ENCODE results near the gene SMYD2.

SMYD2 gene

DNA sequence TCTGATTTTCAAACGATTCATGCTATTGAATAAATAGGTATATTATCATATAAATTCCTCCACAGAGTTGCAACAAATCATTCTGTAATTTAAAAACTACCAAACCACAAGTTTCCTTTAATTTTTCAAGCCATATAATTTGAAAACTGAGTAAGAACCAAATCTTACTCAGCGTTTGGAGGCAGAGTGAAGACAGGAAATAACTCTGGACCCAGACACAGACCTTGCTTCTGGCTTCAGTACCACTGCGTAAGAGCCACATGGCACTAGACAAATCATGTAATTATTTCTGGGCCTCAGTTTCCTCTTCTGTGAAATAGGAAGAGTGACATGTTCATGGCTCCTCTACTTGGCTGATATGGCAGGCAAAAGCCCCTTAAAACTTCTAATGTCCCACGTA lies 82.4 kb downstream of the SMYD2 start:
- no peak for DNase-seq

DNA sequence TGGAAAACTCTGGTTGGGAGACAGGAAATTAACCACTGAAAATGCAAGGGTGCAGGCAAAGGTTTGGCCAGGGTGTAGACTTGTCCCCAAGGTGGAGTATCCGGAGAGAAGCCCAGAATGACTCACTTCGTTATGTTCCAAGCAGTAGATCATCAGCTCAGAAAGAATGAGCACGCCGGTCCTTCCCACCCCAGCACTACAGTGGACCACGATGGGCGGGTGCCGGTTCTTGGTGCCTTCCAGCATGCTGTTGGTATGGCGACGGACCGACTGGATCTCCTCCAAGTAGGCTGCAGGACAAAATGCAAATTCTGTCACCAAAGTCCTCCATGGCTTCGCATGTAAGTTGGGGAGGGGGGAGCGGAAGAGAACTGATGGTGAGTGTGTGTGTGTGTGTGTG lies 83.4 kb downstream of the SMYD2 start:
- DNase-seq = no peak

DNA sequence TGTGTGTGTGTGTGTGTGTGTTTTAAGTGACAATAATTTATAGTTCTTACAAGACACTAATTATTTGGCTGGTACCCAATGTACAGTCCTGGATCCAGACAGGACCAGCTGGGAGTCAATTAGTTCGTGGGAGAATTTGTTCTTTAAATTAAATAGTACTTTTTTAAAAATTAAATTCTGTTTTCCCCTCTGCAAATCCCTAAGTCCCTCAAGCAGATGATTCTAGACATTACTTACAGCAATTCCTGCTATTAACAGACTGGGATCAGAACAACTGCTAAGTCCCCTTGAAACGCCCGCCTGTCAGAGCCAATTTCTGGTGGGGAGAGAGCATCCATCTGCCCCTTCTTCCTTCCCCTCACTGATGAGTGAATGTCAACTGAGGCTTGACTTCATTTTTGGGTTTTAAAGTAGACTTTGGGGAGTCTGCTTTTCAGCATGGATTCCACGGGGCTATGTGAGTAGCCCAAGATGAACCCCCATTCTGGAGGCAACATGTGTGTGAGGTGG lies 83.9 kb downstream of the SMYD2 start:
- DNase-seq = no peak

DNA sequence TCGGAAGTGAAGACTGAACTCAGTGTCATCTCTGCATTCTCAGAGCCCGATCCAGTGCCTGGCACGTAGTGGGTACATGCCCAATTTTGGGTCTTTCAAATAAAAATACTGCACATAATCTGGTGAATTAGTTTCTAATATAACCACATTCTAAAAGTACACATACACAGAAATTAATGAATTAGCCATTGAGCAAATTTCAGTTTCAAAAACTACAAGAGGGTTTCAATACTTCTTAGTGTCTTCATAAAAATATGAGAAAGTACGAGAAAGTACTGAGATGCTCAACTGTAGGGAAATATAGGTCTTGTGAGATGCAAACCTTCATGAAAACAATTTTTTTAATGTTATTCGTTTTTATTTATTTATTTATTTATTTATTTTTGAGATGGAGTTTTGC lies 86.9 kb downstream of the SMYD2 start:
- DNase-seq = no peak

DNA sequence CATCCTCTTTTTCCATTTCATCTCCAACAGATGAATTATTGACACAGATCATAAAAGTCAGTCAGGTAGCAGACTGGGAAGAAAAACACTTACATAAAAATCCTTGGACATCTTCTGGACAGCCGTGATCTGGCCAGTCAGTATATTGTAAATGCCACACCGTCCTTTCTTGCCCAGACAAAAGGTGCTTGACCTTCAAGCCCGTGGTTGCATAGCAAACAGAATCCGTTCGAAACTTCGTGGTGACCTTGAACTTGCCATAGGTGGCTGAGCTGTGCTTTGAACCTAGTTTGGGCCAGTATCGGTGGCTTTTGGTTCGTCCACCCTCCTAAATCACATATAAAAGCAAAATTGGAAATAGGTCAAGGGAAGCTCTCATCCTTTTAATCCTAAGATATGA lies 88.4 kb downstream of the SMYD2 start:
- DNase-seq = no peak

DNA sequence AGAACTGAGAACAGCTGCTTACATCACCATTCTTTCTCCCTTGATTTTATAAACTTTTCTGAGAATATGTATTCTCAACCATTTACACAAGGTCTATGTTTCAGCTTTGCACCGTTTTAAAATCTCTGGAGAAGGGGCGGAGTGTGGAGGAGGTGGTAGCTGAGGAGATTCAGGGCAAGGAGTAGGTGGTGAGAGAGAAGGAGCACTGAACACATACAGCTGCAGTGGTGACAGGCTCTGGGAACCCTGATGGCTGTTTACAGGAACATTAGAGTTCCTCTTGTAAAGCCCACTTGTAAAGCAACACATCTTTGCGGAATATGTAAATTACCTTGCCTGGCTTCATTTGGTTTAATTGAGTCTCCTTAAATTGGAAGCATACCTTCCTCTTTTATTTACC lies 89.7 kb downstream of the SMYD2 start:
- no peak for DNase-seq

DNA sequence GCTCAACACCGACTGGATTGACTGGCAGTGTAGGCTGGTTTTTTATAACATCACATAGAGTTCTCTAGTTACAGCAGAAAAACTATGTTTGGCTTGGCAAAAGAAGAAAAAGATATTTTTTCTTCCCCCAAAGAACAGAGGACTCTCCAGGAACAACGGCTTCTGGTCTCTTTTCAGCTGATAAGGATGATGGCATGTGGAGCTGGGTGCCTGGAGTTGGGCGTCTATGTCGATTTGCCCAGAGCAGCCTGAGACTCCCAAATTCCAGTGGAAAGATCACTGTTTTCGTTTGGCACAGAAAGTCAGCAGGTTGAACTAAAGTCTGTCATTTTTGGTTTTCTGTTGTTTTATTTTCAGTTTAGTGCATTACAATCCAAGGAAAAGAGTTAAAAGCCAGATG lies 91.1 kb downstream of the SMYD2 start:
- no peak for DNase-seq

DNA sequence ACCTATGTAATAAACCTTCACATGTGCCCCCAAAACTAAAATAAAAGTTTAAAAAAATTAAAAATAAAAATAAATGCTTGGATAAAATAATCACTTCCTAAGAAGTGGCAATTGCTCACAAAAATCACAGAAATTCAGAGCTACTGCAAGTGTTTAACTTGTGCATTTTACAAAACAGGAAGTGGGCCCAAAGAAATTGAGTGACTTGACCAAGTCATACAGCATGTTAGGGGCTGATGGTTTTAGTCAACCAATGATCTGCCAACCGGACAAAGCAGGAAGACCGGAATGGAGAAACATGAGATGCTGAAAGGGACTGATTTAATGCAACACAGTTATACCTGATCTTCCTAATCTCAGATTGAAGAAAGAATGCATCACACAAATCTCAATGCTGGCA lies 96.5 kb downstream of the SMYD2 start:
- DNase-seq = no peak

DNA sequence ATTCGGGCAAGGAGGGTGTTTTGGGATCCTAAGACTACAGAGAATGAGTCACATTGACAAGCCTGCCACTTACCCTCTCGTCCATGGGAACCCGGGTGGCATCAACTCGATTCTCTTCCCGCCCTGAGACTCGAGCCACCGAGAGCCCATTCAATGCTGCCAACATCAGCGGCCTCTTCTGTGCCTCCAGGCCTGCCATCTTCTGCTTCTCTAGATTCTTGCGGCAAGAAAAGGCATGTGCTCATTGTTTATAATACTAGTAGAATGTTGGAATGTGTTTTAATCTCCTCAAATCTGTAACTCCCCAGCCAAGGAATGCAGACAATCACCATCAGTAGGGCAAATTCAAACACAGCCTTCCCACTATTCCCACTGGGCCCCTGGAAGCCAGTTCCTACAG lies 96.9 kb downstream of the SMYD2 start:
- no peak for DNase-seq

DNA sequence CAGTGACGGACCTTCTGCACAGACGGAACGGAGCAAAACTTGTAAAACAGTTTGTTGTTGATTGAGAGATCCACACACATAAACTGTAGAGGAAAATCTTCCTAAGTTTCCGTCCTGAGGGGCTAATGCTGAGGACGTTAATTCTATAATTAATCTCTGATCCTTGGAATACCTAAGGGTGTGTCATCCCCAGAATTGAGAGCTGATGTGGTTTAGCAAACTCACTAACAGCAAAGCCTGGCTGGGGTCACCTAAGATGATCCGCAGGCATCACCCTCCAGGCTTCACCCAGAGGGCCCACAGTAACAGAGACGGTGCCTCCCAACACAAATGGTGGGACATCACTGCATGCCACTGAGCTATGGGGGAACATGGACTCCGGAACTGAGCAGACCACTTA lies 97.5 kb downstream of the SMYD2 start:
- DNase-seq = no peak

DNA sequence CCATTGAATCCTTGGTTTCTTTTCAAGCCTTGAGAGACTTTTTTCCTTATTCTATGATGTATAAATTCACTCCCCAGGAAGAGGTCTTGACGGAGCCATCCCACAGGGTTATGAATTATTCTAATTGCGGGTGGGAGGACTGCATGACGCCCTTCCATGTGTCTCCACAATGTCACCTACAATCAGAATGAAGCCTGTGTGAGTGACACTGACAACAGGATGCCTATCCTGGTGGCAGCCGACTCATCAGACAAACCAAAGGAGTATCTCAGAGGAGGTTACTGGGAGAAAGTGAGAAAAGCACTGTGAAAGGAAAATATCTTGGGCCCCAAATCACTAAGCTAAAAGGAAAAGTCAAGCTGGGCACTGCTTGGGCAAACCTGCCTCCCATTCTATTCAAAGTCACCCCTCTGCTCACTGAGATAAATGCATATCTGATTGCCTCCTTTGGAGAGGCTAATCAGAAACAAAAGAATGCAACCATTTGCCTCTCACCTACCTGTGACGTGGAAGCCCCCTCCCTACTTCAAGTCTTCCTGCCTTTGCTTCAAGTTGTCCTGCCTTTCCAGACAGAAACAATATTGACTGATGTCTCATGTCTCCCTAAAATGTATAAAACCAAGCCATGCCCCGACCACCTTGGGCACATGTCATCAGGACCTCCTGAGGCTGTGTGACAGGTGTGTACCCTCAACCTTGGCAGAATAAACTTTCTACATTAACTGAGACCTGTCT lies 98.4 kb downstream of the SMYD2 start:
- DNase-seq = no peak

DNA sequence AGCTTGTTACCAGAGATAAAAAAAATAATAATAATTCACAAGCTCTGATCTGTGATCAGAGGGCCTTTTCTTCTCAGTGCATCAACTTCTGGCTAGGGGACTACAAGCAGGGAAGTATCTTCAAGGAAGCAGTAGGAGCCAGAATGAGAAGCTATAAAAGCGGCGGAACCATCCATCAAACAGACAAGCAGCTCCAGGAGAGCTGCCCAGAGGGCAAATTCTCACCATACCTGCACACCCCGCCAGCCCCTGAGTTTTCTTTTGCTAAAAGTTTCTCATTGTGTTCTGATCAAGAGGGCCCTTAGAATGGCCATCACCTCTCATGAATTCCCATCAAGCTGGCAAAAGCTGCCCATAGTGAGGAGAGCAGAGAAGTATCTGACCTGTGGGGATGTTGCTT lies 99.4 kb downstream of the SMYD2 start:
- peak in 1 of 3 experiments; percentile 12 for DNase-seq

DNA sequence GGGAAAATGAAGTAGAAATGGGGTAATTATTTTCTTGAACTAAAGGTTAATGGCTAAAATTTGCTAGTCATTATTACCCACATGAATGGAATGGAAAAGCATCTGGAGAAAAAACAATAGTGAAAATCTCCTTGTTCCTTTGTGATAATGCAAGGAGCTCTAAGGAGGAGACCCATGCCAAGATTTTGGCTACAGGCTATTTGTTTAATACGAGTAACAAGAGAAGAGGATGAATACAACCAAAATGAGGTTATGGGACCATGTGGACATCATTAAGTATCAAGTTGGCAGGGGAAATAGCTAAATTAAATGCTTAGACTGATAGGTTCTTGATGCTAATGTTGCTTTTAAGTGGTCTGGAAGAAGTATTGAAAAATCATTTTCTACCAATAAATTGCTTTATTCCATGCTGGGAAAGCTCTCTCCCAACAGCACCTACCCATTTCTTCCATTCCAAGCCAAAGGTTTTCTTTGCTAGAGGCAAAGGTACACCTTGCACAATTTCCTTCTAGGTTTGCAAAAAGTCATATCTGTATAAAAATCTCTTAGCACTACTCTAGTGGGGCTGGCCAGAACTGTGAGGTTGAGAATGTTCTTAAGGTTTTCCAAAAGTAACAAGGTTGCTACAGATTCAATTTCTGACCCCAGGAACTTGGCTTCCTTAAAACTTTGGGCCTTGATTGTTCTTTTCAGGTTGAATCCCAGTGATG lies 100.2 kb downstream of the SMYD2 start:
- no peak for DNase-seq

DNA sequence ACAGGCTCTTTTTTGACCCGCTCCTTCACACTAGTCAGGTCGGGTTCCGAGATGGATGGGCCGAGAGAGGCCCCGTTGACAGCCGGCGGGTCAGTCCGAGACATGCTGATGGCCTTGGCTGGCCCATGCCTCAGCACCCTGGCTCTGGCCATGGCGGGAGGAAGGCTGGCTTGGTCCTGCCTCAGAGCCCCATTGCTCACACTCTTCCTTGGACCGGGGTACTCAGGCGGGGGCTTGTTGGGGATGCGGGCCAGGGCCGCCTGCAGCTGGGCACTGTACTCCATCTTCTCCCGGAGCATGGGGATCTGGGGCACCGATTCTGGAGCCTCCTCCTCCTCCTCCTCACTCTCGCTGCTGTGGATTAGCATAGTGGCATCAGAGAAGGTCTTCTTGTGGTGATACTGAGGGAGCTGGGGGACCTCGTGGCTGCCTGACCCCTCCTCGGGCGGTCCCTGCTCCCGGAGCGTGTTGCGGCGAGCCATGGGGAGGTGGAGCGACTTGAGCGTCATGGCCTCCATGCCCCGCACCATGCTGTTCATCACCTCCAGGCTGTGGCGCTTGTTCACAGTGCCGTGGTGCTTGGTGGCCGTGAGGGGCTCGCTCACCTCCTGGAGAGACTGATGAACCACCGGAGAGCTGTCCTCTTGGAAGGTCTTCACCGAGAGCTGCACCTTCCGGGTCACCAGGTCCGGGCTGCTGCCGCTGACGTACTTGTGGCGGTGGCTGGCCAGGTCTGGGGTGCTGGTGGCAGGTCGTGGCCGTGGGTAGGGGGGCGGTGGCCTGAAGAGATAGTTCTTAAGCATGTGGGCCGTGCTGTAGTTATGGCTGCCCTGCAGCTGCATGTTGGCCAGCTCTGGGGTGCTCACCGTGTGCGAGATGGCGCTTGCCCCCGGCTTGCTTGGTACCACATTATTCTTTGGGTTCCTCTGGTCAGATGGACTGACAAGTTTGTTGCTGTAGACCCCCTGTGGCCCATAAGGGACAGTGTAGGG lies 102.7 kb downstream of the SMYD2 start:
- DNase-seq = no peak

DNA sequence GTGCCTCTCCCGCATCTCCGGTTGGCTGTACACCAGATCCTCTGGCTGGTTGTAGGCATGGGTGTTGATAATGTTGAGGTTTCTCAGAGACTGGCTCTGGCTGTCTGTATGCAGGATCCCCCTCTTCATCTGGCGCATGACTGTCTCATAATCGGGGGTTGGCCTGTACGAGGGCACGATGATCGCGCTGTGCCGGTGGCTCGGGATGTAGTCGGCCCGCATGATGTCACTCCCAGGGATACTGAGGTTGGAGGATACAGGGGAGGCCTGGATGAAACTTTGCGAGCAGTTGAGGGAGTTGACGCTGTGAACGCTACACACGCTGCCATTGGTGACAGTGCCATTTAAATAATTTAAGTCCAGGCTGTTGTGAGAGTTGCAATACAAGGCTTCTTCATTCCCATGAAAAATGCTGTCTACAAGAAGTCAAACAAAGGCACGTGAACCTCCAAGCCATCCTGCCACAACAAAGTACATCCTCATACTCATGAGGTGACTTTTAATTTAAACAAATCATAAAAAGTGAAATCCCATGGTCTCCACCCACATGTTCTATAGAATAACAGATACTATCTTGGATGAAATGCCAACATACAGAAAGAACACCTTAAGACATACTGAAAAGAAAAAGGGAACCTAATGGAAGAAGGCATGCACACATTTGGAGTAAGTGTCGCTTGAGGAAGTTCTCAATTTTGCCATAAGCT lies 103.6 kb downstream of the SMYD2 start:
- DNase-seq = no peak

DNA sequence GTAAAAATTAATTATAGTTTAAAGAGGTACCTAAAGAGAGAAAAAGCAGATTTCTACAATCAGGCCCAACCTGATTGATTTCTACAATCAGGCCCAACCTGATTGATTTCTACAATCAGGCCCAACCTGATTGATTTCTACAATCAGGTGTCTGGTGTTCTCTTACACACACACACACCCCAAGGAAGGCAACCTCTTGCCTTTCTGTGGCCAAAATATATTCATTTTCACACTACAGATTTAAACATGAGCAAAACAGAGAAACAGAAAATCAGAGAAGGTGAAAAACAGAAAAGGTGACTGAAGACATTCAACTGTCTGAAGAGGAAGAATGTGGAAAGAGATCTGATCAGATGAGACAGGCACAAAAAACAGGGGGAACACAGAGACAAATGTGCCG lies 104.5 kb downstream of the SMYD2 start:
- no peak for DNase-seq

DNA sequence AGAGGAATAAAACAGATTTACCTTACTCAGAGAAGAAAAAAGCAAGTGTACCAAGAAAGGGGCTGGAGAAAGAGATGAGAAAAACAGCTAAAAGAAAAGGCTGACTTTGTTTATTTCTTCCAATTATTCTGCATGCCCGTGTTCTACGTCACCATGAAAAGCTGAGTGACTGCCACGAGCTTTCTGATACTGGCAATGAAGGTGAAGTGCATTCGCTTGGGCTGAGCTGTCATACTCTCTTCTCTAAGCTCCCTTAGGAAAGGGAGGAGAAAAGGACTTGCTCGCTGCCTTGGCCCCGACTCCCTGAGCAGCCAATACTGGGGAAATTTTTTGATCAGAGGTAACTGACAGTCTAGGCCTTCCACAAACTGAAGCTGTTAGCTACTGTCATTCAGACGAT lies 105.4 kb downstream of the SMYD2 start:
- no peak for DNase-seq

All from NCI-H1417 (cell line).